CD4-positive, alpha-beta T cell treated with Interleukin-6 for 4 hours (primary cell): Measurements from ENCODE around the gene RNF152.

Experiments used
- DNase-seq: peaks from one replicate; pipeline ENCODE4 v3.0.0-alpha.2; 2020; ENCODE audit warnings: mixed read lengths

The RNF152 gene

DNA sequence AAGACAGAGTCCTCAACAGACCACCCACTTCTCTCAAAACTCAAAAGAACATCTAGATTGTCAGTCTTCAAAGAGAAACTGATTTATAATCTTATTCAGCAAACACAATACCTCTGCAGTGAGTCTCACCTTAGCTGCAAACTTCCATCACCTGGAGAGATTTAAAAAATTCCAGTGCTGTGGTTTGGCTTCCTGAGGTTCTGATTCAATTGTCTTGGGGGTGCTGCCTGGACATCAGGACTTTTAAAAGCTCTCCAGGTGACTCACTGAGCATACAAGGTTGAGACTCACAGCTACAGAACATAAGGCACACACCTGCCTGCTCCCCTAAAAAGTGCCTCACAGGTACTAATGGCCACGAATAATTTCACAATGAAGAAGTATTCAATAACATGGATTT is 40.3 kb downstream of the RNF152 start:
- DNase-seq, result no peak

DNA sequence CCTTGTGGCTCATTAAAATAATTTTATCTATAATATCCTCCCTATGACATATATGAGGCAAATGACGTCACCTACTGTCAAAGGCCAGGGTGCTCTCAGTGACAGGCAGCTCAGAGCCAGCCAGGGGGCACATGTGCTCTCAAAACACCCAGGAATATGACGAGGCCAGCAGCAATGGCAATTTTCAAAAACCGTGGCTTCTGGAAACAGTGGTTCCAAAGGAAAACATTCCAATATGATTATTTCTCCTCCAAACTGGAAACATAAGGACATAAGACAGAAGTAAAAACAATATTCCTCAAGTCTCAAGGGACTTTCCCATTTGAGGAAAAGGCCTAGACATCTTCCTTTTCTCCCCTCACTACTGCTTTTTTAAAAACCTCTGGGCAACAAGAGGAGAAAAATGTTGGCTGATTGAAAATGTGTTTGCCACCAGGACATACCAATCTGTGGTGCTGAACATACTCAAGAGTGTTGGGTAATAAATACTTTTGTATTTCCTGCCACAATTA is 40.8 kb downstream of the RNF152 start:
- DNase-seq, result no peak

- DNase-seq, result no peak
Observed at GRCh38 chr18:61851279-61851678, 41.5 kb downstream of the RNF152 start.

- no peak for DNase-seq
Observed at GRCh38 chr18:61850756-61851155, 42.1 kb downstream of the RNF152 start.

DNA sequence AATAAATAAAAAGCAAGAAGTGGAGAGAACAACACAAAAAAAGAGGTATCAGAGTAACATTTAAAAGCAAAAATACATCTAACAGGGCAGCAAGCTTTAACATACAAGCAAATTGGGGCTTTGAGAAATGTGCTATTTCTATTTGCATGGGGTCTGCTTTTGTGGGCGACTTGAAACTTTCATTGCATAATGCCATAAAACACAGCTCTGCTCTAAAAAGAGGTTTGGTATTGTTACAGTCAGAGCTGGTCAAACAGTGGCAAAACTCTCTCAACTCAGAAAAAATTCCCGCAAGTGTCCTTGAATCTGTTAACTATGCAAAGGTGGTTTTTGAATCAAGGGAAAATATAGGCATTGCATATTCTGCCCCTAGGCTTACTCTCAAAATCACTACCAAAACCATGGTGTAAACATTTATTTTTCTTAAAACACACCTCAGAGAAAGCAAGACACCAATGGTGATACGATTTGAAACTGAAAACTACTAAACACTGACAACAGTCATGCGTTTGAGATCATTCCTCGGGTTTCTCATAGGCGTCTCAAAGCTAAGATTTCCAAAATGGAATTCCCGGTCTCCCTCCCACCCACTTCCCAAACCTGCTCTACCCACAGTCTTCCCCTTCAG is 45.5 kb downstream of the RNF152 start:
- no peak for DNase-seq

GRCh38 chr18:61845197-61845596 is 47.6 kb downstream of the RNF152 start:
- DNase-seq, result no peak

DNA sequence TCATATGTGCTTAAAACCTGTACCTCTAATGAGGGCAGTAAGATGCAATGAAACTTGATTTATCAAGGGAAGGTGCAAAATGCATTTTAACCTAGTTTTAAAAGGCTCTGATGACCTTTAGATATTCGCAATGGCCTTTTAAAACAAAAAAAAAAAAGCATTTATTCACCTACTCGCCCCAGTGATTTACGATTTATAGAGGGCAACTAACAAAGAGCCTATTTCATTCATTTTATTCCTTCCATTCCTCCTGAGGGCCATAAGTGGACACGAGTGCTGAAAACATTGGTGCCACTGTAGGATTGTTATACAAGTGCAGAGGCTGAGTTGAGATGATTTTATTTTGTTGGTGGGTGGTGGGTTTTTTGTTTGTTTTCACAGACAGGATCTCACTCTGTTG is 48.1 kb downstream of the RNF152 start:
- no peak for DNase-seq

- DNase-seq, result no peak
Observed at GRCh38 chr18:61842146-61842545, 50.7 kb downstream of the RNF152 start.

GRCh38 chr18:61841706-61842105 is 51.1 kb downstream of the RNF152 start:
- no peak for DNase-seq

- DNase-seq, result no peak
Observed at GRCh38 chr18:61840324-61840723, 52.5 kb downstream of the RNF152 start.

DNA sequence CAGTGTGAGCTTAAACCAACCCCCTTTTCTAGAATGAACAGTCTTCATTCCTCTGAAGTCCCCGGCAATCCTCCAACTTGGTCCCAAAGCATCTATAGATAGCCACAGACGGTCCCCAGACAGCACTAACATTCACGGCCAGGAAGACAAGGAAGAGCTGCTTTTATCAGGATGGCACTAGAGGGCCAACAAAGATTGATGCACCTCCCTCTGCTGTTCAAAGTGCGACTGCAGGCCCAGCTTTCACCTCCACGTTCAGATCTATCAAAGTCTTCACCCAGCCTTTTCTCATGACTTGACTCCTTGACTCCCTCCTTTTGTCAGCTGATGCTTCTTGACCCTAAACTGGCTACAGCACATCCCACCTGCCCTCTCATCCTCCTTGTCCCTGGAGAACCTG is 54.3 kb downstream of the RNF152 start:
- no peak for DNase-seq

GRCh38 chr18:61833978-61834377 is 58.8 kb downstream of the RNF152 start:
- DNase-seq, result no peak

- no peak for DNase-seq
Observed at GRCh38 chr18:61833387-61833786, 59.4 kb downstream of the RNF152 start.

- no peak for DNase-seq
Observed at GRCh38 chr18:61832858-61833257, 59.9 kb downstream of the RNF152 start.

- DNase-seq, result no peak
Observed at GRCh38 chr18:61831071-61831470, 61.7 kb downstream of the RNF152 start.

- DNase-seq, result no peak
Observed at GRCh38 chr18:61829108-61829507, 63.7 kb downstream of the RNF152 start.

DNA sequence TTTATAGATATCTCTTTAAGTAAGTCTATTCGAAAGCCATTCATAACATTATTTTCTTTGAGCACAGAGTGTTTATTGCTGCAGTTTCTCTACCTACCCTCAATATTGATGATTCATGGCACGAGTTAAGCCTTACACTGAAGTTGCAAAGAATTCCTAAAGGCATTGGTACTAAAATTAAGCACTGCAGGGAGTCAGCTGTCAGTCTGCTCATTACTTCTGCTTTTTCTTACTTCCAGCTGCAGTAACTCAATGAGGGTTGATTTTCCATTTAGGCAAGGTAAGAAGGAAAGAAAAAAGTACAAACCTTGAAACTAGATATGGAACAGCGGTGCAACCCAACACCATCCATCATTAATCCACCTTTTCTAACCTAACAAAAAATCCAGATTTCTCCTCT is 65.2 kb downstream of the RNF152 start:
- no peak for DNase-seq

DNA sequence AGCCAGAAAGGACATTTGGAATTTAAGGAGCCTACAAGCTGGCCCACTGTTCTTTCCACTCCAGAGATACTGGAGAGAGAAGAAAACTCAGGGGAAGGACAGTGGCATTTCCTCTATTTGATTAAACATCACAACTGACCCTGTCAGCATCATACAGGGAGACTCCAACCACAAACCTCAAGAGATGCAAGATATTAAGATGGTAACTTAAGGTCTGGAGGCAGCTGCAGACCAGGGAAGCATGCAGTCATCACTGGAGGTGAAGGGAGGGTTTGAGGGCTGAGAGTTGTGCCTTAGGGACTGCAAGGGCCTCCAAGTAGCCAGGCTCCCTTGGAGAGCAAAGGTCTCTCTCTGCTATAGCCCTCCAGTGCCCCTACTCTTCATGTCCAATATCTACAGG is 67.4 kb downstream of the RNF152 start:
- DNase-seq, result no peak

DNA sequence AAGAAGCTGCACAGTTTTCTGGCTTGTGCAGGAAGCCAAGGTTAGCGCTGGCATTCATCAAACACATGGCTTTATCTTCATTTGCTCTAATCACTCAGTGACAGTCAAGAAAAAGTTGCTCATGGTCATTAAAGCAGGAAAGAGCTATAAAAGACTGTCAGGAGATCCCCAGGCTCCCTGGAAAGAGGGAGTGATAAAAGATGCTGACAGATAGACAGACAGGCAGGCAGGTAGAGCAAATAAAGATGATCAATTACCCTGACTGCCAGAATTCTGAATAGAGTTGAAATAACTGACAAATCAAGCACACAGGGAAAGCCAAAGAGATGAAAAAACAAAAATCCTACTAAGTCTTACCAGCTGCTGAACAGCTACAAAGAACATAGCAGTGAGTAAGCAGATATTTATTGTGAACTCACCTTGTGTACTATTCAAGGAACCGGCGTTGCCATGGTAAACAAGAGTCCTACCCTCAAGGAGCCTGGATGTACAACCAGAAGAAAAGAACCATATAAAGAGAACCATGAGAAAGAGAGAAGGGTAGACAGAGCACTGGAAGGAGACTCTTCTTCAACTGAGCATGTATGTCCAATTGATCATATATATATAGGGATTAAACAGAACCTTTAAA is 68.0 kb downstream of the RNF152 start:
- no peak for DNase-seq

GRCh38 chr18:61823595-61823994 is 69.2 kb downstream of the RNF152 start:
- DNase-seq, result no peak

- DNase-seq, result no peak
Observed at GRCh38 chr18:61822879-61823278, 69.9 kb downstream of the RNF152 start.

- no peak for DNase-seq
Observed at GRCh38 chr18:61821748-61822147, 71.1 kb downstream of the RNF152 start.

GRCh38 chr18:61820882-61821281 is 71.9 kb downstream of the RNF152 start:
- DNase-seq, result no peak

DNA sequence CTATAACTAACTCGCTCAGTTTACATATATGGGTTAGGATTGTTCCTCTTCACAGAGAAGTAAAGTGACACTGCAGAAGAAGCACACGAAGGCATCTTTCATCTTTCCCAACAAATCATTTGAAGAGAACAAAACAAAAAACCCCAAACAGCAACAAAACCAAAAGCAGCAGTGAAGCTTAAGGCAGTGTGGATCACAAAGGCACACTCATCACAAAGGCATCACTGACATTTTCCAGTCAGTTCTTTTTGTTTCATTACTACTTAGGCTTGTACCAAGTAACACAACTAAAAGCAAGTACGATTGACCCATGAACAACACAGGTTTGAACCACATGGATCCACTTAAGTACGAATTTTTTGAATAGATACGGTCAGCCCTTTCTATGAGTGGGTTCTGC is 75.7 kb downstream of the RNF152 start:
- DNase-seq, result no peak
